ENCODE results near the gene BOD1L1.

BOD1L1 gene

DNA sequence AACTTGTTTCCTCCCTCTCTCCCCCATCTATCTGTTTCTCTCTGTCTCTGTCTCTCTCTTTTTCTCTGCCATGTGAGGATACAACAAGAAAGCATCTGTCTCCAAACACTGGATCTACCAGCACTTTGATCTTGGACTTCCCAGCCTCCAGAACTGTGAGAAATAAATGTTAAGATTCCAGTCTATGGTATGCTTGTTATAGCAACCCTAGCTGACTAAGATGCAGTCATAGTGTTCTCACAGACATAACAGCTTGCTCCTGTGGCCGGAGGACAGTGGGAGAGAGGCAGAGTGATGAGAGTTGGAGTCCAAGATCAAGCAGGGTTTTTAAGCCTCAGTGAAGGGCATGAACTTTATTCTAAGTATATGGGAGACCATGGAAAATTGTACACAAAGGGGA lies 74.4 kb downstream of the BOD1L1 start:
- DNase-seq: no peak

DNA sequence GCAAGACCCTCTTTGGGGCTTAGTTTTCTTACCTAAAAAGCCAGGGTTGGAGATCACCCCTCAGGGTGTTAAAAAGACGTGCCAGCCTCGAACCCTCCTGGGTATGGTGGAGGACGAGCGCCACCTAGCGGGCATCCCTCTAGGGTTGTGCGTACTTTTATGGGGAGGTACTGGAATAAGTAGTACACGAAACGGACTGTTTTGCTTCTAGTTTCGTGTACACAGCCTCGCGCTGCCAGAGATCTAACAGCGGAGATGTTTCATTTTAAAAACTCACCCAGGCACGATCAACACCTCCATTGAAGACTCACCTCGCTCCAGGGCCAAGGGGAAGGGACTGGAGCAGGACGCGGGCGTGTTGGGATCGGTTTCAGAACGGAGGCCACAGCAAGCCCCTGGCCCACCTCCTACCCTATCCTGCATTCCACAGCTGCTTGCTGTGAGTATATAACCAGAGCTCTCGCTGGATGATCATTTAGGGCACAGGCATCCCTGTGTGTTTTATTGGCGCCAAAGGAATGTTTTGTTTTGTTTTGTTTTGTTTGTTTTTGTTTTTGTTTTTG lies 78.5 kb downstream of the BOD1L1 start:
- peak; percentile 54 for DNase-seq

- DNase-seq: no peak
These were observed 79.2 kb downstream of the BOD1L1 start for GRCh38 chr4:13548059-13548983.

DNA sequence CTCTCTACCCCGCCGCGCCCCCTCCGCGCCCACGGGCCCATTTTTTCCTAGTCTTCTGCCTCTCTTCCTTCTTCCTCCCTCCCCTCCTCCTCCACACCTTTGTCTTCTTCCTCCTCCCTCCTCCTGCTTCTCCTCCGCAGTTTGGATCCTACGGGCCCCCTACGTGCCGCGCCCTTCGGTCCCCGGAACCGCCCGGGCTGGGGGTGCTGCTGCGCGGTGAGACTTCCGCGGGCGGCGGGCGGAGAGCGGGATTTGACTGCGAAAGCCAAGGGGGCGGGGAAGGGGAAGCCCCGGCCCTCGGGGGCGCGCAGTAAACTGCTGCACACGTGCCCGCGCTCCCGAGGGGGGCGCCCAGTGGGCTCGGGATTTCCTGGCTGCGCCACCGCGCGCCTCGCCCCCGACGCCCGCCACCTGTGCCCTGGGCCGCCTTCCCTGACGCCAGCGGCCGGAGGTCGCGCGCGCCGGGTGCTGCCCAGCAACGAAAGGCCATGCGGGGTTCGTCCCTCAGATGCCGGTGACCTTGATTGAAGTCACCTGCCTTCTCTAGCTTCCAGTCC lies 80.0 kb downstream of the BOD1L1 start:
- DNase-seq: no peak

DNA sequence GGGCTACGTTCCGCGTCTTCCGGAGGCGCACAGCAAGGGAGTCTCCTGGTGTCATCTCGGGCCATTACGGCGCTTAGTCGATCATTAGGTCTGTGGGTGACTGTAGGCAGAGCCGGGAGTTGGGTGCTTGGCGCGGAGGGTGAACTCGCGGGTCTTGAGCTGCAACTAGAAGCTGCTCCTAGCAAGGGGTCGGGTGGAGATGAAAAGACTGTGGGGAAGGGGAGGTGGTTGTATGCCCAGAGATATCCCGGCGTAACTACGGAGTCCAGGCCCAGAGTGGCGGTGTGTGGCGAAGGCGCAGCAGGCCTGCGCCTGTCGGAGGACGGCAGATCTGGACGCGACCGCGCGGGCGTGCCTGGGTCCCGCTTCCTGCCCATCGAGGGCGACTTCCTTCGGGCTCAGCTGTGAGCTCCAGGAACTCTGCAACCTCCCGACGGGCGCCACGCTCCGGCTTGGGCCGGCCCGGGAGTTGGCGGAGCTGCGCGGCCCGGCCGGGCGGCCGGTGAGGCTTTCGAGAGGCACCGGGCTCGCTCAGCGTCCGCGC lies 80.5 kb downstream of the BOD1L1 start:
- DNase-seq: no peak

DNA sequence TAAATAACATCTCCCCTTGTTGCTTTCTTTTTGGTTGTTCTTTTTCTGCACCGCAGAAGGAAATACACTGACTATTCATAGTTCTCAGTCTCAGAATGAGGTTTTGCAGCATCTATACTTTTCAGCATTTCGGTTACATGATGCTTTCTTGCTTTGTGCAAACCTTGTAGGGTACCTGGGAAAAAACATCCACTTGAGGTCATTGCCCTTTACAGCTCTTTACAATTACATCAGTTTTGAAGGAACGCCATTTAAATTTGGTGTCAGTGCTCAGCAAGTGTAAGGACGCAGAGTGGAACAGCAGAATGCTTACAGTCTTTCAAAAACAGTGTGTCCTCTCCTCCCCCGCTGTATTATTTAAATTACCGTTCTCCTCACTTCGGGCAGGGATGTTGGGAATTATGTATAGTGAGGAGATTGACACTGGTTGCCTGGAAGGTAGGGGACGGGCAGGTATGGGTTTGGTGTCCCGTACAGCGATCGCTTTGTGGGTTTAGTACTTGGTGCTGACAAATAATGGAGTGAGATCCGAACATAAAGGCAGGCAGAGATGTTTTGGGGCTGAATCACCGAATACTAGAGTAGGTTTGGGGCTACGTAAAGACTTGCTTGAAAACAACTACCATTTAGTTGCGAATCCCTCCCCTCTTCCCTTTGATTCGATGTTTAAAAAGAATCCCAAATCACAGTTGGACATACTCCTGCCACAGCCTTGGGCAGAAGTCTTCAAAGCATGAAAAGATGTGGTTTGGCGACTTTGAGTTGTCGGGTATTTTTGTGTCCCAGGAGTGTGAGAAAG lies 81.2 kb downstream of the BOD1L1 start:
- no peak for DNase-seq

GRCh38 chr4:13545394-13545808 lies 82.1 kb downstream of the BOD1L1 start:
- DNase-seq: no peak

GRCh38 chr4:13544606-13545393 lies 82.7 kb downstream of the BOD1L1 start:
- no peak for DNase-seq

DNA sequence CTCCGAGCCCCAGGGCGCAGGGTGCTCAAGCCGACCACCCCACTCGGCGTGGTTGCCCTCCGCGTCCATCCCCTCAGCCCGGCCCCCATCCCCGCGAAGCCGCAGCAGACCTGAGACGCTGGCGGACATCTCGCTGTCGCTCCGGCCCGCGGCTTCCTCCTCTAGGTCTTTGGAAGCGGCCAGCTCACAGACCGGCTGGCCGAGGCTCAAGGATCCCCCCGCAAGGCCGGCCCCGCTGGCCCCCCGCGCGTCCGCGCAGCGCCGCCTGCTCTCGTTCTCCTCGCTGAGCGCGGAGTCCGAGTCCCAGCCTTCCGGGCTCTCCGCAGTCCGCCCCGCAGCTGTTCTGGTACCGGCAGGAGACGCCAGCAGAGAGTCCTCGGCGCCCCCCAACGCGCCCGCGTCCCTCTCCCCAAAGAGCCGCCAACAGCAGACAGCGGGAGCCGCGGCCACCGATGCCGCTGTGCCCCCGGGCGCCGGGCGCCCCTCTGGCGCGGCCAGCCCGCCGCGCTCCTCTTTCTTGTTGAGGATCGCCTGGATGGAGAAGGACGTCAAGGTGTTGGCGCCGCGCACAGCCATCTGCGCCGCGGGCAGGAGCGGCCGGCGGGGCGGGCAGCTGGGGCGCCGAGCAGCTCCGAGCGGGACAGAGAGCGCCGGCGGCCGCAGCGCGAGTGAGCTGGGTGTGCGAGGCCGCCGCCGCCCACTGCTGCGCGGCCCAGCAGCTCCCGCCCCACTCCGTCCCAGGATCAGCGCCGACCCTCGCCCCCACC lies 83.5 kb downstream of the BOD1L1 start, which contains the start of gene NKX3-2:
TSS of gene NKX3-2 (minus strand) at position 670 of the 767 bp plus-strand sequence. CDS start at position 576, 94 bp downstream.
- no peak for DNase-seq

GRCh38 chr4:13543032-13543838 lies 84.3 kb downstream of the BOD1L1 start:
- no peak for DNase-seq

GRCh38 chr4:13542577-13543031 lies 84.9 kb downstream of the BOD1L1 start:
- DNase-seq: no peak

DNA sequence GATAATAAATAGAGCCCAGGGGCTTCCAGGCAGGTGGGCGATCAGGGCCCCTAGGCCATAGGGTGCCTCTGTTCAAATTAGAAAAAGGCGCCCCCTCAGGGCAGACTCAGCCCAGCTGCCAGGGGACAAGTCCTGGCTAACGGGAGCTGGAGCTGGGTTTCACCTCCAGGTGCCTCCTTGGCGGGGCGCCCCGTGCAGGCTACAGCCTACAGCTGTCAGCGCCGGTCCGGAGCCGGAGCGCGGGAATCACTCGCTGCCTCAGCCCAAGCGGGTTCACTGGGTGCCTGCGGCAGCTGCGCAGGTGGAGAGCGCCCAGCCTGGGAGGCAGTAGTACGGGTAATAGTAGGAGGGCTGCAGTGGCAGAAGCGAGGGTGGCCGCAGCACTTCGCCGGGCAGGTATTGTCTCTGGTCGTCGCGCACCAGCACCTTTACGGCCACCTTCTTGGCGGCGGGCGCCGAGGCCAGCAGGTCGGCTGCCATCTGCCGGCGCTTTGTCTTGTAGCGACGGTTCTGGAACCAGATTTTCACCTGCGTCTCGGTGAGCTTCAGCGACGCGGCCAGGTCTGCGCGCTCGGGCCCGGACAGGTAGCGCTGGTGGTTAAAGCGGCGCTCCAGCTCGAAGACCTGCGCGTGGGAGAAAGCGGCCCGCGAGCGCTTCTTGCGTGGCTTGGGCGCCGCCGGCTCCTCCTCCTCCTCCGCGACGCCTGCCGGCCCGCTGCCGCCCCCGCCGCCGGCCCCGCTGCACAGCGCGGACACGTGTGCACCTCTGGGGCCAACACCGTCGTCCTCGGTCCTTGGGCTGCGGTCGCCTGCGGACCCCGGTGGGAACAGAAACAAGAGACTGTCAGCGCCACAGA lies 85.6 kb downstream of the BOD1L1 start:
- DNase-seq: no peak

- no peak for DNase-seq
These were observed 86.3 kb downstream of the BOD1L1 start for GRCh38 chr4:13541176-13541604.

DNA sequence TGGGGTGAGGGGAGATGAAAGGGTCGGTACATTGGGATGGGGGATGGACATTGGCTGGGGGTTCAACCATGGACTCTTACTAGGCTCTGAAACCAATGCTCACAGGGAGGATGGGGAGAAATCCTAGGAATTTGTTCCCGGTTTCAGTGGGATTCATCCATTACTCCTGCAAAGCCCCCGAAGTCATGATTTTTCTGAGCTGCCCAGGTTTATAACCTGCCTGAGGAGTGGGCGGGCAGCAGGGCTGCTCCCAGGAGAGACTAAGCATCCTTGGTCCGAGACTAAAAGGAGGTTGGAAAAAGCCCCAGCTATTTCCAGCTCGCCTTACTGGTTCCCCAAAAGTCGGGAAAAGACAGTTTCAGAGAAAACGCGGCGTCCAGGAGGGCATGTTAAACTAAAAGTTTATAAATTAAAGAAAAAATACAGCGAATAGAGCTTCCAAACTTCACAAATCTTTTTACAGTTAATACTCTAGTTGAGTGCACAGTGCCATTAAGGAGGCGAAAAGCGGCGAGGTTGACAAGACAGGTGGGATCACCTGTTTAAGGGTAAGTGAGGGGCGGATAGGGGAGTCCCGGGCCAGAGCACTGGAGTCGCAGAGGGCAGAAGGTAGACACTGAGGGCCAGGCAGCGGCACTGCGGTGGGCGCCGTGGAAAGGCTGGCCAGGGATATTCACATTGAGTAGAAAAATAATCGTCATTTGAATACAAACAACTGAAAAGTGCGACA lies 86.9 kb downstream of the BOD1L1 start:
- DNase-seq: no peak

DNA sequence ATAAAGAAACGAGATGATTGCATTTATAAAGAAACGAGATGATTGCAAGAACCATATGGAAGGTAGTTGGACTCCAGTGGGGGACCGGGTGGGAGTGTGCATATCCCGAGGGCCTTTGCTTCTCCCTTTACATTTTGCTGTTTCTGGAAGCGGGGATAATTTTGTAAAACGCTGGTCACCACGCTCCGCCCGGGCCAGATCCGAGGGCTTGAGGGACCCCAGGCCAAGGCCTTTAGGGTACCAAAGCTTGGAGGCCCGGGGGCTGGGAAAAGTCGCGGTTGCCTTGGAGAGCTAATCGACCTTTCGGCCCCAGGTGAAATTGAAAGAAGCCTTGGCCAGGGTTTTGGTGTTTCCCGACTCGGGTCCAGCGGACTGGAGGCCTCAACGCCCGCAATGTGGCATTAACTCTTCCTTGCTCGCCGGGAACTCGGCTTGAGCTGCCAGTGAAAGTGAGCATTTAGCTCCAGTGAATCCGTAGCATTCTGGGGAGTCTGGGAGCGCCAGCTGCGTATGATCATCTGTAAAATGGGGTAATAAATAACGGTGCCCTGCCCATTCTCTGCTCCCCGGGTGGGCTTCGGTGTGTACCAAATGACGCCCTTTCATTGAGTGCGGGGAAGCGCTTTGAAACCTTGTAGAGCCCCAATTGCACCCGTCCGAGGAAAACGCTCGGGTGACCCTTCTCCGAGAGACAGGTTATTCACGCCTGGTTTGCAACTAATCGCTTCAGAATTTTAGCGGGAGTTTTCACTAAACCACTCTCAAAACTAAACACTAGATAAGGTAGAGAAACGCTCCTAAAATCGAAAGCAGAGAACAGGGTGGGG lies 87.7 kb downstream of the BOD1L1 start:
- DNase-seq: no peak

- DNase-seq: no peak
These were observed 88.4 kb downstream of the BOD1L1 start for GRCh38 chr4:13539047-13539618.

GRCh38 chr4:13538427-13538973 lies 89.0 kb downstream of the BOD1L1 start:
- DNase-seq: no peak
